ENCODE data around the gene TYMS.
"Not testable (repeated sequence)": the region's sequence is repeated elsewhere in the genome, so short reads cannot be mapped to it uniquely, and the experiment has no call there.

TYMS gene

DNA sequence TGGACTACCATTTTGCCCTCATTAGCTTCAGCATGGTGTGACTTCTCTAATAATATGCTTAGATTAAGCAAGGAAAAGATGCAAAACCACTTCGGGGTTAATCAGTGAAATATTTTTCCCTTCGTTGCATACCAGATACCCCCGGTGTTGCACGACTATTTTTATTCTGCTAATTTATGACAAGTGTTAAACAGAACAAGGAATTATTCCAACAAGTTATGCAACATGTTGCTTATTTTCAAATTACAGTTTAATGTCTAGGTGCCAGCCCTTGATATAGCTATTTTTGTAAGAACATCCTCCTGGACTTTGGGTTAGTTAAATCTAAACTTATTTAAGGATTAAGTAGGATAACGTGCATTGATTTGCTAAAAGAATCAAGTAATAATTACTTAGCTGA is 16.3 kb downstream of the TYMS start:
- no peak overlapping the region for H3K4me3 ChIP-seq (ENCODE audit: low read depth, low read length)

GRCh38 chr18:675307-675706 is 17.9 kb downstream of the TYMS start:
- no peak overlapping the region for H3K4me3 ChIP-seq (ENCODE audit: low read depth, low read length)
- no peak for DNase-seq (ENCODE audit: low read depth)

More for the DNA sequence above, 16.3 kb downstream of the TYMS start:
- DNase-seq (ENCODE audit: low read depth) = no peak

GRCh38 chr18:676069-676468 is 18.6 kb downstream of the TYMS start:
- no peak for DNase-seq (ENCODE audit: low read depth)
- H3K4me3 ChIP-seq (ENCODE audit: low read depth, low read length) = no peak overlapping the region

DNA sequence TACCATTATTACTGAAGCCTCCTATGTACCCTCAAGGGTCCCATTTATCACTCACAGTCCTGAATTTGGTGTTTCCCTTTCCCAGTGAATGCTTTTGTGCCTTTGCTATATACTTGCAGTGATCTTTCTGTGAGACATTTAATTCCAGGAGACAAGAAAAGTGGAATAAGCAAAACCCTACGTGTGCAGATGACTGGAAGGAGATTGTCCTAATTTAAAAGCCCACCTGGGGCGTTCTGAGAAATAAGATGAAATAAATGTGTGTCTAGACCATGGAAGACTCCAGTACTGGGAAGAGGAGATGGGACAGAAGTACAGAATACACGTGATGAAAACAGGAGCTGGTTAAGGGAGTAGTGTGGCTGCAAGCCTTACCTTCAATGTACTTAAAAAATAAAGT is 19.3 kb downstream of the TYMS start:
- no peak overlapping the region for H3K4me3 ChIP-seq (ENCODE audit: low read depth, low read length)
- DNase-seq (ENCODE audit: low read depth) = no peak

- DNase-seq (ENCODE audit: low read depth) = no peak
- H3K4me3 ChIP-seq (ENCODE audit: low read depth, low read length) = no peak overlapping the region
These were observed 19.7 kb downstream of the TYMS start for GRCh38 chr18:677145-677544.

DNA sequence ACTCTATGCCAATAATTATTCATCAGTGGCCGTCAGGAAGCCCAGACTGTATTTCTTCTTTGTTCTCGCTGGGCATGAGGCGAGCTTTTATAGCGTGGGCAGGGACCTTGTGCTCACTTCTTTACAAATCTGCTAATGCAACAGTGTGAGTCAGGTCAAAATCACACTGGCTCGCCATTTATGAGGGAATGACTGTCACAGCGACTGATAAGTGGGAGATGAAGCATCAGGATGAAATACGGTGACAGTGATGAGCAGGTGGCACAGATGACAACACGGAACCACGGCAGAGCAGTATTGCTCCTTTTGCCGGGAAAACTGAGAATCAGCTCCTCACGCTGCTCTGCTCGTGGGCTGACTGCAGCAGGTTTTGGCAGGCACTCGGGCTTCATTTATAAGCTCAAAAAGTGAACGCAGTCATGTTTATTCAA is 20.5 kb downstream of the TYMS start:
- DNase-seq (ENCODE audit: low read depth) = no peak
- H3K4me3 ChIP-seq (ENCODE audit: low read depth, low read length) = no peak overlapping the region

DNA sequence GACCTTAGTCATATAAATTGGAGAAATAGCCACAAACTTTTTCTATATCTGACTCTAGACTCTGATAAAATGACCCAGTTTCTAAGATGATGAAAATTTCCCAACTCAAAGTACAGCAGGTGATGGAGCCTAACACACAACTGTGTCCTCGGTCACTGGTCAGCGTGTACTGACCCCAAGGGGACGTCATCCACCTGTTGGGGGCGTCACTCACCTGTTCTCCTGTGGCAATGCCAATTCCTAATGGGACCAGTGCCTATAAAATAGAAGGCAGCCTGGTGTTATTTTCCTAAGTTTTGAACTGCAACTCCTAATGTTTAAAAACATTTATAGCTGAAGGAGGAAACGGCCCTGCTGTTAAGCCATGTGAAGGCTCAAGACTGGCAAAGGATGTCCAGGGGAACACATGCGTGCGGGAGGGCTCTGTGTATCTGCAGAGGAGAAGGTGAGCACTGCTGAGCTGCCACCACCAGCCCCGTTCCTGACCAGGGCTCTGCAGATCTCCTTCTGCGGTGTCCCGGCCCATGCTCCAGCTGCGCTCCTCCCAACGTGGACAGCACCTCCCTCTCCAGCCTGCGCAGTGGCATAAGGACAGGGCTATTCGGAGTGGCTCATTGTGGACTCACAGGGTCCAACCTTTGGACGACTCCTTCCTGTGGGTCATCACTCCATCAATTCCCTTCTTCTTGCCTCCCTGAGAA is 21.2 kb downstream of the TYMS start:
- no peak for DNase-seq (ENCODE audit: low read depth)

DNA sequence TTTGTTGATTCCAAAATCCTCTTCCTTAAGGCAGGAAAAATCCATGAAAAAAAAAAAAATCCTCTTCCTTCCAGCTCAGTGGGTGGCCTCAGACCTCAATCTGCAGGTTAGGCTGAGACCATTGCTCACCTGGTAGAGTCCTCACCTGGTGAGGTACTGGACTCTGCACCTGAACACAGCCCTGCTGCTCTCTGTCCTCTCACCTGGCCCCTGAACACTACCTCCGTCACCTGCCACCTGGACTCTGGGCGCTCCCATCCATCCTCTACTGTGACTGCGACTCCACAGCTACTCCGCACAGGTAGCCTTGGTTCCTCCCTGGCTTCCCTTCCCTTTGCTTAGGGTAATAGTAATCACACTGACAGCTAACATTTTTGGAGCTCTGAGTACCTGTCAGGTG is 22.1 kb downstream of the TYMS start:
- H3K4me3 ChIP-seq (ENCODE audit: low read depth, low read length) = no peak overlapping the region
- DNase-seq (ENCODE audit: low read depth) = no peak

More for the DNA sequence above, 21.2 kb downstream of the TYMS start:
- H3K4me3 ChIP-seq (ENCODE audit: low read depth, low read length) = no peak overlapping the region

DNA sequence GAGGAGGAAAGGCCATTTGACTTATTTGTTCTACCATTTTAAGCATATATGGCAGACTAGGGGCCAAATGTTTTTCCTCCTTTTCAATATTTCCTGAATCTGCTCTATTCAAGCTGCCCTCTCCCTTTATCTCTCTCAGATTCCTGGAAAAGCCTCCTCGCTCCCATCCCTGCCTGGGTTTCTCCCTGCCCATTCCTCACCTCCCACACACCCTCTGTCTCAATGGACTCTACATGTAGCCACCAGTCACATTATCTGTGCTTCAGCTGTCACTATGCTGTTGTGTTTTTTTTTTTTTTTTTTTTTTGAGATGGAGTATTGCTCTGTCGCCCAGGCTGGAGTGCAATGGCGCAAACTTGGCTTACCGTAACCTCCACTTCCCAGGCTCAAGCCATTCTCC is 22.9 kb downstream of the TYMS start:
- DNase-seq (ENCODE audit: low read depth) = no peak
- no peak overlapping the region for H3K4me3 ChIP-seq (ENCODE audit: low read depth, low read length)

DNA sequence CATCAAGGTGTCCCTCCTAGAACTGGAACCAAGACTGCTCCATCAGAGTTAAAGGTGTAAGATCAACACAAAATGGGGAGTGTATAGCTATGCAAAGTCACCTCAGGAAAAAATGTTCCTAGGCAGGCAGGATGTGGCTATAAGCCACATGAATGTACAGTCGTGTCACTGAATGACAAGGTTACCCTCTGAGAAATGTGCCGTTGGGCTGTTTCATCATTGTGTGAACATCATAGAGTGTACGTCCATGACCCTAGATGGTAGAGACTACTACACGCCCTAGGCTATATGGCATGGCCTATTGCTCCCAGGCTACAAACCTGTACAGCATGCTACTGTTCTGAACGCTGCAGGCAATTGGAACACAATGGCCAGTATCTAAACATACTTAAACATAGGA is 24.5 kb downstream of the TYMS start:
- no peak overlapping the region for H3K4me3 ChIP-seq (ENCODE audit: low read depth, low read length)
- no peak for DNase-seq (ENCODE audit: low read depth)

- H3K4me3 ChIP-seq (ENCODE audit: low read depth, low read length); DNase-seq (ENCODE audit: low read depth): not testable (repeated sequence)
These were observed 25.0 kb downstream of the TYMS start for GRCh38 chr18:682416-682815.

DNA sequence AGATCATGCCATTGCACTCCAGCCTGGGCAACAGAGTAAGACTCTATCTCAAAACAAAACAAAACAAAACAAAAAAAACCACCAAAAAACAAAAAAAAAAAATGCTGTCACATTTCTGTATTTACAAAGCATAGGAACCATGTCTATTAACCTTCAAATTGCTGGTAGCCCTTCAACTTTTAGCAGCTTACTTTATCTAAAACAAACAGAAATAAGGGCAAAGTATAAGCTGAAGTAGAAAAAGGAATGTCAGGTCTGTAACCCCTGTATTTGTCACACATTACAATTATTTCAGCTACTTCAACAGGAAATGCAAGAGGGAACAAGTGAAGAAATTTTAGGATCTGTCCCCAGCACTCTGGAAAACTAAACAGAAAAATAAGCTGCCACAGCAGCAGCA is 25.4 kb downstream of the TYMS start:
- no peak for DNase-seq (ENCODE audit: low read depth)
- no peak overlapping the region for H3K4me3 ChIP-seq (ENCODE audit: low read depth, low read length)

GRCh38 chr18:683531-683930 is 26.1 kb downstream of the TYMS start:
- no peak for DNase-seq (ENCODE audit: low read depth)
- H3K4me3 ChIP-seq (ENCODE audit: low read depth, low read length) = no peak overlapping the region

DNA sequence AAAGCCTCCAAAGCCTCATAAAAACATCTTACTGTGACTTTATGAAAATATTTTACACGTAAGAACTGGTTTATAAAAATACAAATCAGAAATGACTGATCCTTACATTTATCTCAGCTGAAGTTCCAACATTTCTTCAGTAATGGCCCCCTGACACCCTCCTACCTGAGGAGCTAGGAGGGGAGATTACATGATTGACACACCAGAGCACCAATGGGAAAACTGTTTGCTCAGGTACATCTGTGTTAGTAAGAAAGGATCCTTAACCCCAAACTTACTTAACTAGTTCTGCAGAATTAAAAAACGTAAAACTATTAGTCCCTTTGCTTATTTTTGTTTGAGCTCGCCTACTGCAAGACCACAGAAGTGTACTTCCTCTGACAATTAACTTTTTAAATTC is 28.0 kb downstream of the TYMS start:
- H3K4me3 ChIP-seq (ENCODE audit: low read depth, low read length) = no peak overlapping the region
- no peak for DNase-seq (ENCODE audit: low read depth)

DNA sequence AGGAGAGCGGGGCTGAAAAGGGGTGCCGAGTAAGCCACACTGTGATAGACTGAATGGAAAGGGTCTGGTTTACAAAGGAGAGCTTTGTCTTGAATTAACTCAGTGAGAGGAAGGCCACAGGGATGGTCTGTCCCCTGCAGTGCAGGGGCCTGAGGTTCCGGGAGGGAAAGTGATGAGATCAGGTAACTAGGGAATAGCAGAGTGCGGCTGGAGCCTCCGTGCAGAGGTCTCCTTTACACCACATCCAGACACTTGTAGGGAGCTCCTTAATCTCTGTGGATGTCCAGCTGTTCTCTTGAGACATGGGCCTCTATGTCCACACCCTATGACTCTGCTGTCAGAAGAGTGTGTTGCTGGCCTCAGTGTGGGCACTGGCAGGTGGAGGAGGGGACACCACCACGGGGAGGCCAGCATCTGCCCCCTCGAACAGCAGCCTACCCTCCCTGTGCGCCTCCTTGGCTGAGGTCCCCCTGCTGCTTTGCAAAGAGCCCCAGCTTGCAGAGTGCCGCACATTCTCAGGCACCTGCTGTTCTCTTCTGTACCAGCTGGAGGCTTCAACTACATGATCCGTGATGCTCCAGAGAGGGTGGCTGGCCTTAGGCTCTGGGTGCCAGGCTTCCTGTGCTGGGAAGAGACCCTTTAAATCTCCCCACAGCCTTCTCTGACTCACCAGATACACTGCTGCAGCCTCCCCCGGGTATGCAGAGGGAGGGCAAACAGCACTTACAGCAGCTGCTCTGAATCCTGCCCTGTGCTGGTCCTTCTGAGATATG is 29.1 kb downstream of the TYMS start:
- DNase-seq (ENCODE audit: low read depth) = peak; percentile 6
- H3K4me3 ChIP-seq (ENCODE audit: low read depth, low read length) = no peak overlapping the region

DNA sequence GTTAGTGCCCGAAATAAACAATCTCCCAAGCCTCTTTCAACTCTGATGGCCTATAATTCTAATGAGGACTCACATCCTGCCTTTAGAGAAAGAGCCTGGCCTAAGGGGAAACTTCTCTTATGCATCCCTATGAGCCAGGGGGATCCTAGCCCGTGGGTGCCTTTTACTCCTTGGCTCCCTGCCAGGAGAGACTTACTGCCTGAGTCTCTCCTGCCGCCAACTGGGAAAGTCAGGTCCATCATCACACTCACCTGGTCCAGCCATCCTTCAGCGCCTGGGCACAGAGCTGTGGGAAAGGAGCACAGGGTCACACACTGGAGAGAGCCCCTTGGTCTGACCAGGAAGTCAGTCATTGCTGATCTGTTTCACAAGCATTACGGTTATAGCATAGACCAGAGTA is 30.9 kb downstream of the TYMS start:
- no peak for DNase-seq (ENCODE audit: low read depth)
- no peak overlapping the region for H3K4me3 ChIP-seq (ENCODE audit: low read depth, low read length)

DNA sequence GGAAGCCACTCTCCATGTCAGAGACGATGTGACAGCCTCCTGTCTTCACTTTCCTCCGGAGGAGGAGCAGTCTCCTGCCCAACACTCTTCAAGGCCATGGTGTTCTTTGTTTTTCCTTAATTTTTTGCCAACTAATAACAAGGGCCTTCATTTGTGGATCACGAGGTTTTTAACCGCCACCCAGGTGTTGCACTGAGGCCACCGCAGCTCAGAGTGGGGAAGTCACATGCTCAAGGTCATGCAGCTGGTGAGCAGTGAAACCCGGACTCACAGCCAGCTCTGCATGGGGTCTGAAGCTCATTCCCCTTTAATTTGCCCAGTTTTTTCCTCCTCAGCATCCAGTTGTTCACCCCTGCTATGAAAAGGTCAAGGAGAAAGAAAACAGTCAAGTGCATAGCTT is 35.4 kb downstream of the TYMS start:
- H3K4me3 ChIP-seq (ENCODE audit: low read depth, low read length) = no peak overlapping the region
- DNase-seq (ENCODE audit: low read depth) = no peak

DNA sequence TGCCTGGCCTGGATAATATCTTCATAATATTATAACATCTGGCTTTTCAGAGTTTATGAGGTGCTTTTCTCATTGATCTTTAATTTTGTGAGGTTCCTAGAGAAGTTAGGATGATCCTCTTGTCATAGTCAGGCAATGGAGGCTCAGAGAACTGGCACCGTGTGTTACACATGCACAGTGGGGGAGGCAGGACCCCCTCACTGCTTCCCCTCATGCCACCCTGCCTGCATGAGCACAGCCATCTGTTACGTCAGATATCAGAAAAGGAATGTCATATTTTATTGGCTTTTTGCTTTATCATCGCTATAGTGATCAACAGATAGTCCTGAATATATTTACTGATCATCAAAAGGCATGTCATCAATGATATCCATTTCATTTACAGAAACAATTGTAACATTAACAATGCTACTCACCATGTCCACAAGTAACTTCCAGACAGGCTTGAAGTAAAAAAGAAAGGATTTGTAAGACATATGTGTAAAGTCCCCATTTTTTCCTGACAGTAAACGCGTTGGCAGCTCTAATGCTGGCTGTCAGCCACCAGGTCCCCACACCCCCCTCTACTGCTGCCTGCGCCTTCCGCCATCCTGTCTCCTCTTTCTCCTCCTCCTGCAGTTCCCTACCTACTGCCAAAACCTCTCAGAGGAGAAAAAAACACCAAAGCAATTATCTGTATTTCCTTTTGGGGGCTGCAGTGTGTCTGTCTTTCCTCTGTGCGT is 36.2 kb downstream of the TYMS start:
- no peak for DNase-seq (ENCODE audit: low read depth)
- H3K4me3 ChIP-seq (ENCODE audit: low read depth, low read length) = no peak overlapping the region

GRCh38 chr18:697012-697411 is 39.6 kb downstream of the TYMS start:
- no peak for DNase-seq (ENCODE audit: low read depth)
- H3K4me3 ChIP-seq (ENCODE audit: low read depth, low read length) = no peak overlapping the region

GRCh38 chr18:697800-698199 is 40.3 kb downstream of the TYMS start:
- no peak for DNase-seq (ENCODE audit: low read depth)
- H3K4me3 ChIP-seq (ENCODE audit: low read depth, low read length) = no peak overlapping the region
